OCI-LY3 (cell line): ENCODE data around the gene PTPRT.

Experiments used
- CTCF ChIP-seq: fragments of 200-600, 300-600 bp; sonication (generic); IDR thresholded peaks from 2 replicates; pipeline ENCODE4 v1.5.1; 2014; ENCODE audit warnings: antibody characterized with exemption, low read length, low read depth
- EZH2phosphoT487 ChIP-seq: fragments of 200-600 bp; shearing (Covaris generic); IDR thresholded peaks from 2 replicates; pipeline ENCODE4 v1.6.1; 2018; ENCODE audit warnings: antibody characterized with exemption, mixed run types, low read depth

- TF ChIP-seq CTCF (no peak), EZH2phosphoT487 (no peak)
Observed at GRCh38 chr20:42218621-42219374, 970.9 kb downstream of the PTPRT start.
